Activated CD4-positive, CD25-positive, alpha-beta regulatory T cell (primary cell): Measurements from ENCODE around the gene PTPRH.
"Not testable (repeated sequence)": the region's sequence is repeated elsewhere in the genome, so short reads cannot be mapped to it uniquely, and the experiment has no call there.

Source experiments
- DNase-seq, 4 experiments: peaks; one replicate each; lab custom pipeline; 2025; lab: John Stamatoyannopoulos, UW

PTPRH gene

DNA sequence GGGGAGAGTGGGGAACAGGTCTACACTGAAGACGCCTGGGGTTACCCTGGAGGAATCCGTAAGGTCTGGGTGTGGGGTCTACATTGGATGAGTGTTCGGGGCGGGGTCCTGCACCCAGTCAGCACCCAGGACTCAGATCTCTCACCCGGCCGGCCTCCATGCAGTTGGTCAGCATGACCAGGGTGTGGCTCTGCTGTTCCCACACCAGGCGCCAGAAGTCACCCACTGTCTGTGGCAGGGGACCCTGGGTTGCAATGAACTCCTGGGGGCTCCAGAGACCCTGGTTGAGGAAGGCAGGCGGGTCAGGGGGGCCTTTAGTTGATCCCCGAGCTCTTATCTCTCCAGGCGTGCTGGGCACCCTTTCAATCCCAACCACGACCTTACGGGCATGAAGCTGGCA, 23.2 kb downstream of the PTPRH start:
- no peak for DNase-seq

GRCh38 chr19:55181740-55182139, 27.6 kb downstream of the PTPRH start:
- no peak for DNase-seq

DNA sequence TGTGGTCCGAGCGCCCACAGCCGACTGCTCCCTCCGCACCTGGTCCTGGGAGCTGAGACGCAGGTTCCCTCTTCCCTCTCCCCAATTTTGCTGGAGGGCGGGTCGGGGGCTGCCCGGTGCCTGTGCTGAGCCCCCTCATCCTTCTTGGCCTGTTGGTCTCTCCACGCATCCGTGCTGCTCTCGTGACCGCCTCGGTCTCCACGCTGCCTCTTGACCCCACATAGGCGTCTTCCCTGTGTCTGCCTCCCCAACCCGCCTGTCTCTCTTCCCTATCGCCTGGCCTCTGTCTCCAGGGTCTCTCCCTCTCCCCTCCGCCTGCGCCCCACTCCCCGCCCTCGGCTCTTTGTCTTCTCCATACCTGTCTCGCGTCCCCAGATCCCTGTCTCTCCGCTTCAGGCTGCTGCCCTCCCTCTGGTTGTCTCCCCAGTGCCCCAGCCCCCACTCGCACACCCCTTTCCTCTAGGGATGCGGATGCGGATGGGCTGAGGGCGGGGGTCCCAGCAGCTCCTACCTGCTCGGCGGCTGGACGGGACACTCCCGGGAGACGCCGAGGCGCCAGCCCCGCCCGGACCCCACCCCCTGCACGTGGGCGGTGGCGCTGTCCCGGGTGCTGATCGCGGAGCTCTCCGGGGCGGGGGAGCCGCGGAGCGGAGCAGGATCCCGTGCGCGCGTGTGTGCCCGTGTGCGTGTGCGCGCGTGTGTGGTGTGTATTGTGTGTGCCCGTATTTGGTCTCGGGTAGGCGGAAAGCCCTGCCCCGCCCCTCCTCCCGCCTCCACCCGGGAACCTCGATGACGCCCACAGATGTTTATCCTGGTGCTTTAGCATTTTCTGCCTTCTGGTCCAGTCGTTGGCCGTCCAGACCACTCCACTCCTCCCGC, 29.5 kb downstream of the PTPRH start, which contains the start of gene SYT5:
SYT5 (minus strand) TSS at position 684 of the 879 bp plus-strand sequence. CDS start 1,248 bp downstream, outside the sequence.
- DNase-seq = peak; percentile 32 to 42 (median 38)

GRCh38 chr19:55178781-55179599, 30.3 kb downstream of the PTPRH start:
- DNase-seq = peak; percentile 73 to 85 (median 78)

- DNase-seq = no peak
These were observed 33.2 kb downstream of the PTPRH start for GRCh38 chr19:55176076-55176475.

GRCh38 chr19:55175117-55175867, 34.0 kb downstream of the PTPRH start:
- DNase-seq = no peak

- DNase-seq = no peak
These were observed 34.7 kb downstream of the PTPRH start for GRCh38 chr19:55174425-55175116.

DNA sequence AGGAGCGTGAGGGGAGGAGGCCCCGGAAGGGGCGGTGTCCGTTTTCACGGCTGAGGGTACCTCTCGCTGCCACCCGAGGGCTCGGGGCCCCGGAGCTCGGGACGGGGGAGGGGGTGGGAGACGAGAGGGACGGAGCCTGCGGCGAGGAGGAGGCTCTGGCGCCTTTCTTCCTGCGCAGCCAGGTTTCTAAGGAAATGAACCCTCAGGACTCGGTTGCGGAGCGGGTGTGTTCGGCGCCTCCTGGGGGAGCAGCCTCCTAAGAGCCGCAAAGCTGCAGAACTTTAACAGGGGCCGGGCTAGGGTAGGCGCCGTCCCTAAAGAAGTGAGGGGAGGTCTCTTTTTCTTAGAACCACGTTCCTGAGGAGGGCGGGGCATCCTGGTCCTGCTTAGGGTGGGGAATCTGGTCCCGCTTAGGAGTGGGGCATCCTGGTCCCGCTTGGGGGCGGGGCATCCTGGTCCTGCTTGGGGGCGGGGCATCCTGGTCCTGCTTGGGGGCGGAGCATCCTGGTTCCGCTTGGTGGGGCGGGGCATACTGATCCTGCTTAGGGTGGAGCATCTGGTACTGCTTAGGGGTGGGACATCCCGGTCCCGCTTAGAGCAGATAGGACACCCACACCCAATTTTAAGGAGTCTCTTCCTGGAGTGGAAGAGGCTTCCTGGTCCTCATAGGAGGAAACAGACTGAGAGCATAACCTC, 35.4 kb downstream of the PTPRH start:
- no peak for DNase-seq

DNA sequence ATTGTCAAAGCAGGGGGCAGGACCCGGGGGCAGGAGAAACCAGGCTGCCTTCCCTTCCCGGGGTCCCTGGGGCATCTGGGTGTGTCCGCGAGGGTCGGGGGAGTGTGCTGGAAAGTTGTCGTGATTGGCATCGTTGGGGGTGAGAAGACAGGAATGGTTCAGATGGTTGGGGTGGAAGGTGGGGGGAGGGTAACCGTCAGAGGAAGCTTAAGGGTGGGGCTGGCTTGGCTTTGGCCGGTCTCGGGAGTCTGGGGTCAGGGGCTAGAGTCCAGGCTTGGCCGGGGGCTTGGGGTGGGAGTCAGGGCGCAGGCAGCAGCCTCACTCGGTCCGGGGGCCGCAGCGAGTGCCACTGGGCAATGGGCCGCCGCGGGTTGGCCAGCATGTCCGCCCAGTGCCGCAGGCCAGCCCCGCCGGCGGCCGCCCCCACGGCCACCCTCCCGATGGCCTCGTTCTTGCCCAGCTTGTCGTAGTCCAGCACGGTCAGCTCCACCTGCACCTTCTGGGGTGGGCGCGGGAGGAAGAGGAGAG, 36.1 kb downstream of the PTPRH start:
- DNase-seq = no peak

DNA sequence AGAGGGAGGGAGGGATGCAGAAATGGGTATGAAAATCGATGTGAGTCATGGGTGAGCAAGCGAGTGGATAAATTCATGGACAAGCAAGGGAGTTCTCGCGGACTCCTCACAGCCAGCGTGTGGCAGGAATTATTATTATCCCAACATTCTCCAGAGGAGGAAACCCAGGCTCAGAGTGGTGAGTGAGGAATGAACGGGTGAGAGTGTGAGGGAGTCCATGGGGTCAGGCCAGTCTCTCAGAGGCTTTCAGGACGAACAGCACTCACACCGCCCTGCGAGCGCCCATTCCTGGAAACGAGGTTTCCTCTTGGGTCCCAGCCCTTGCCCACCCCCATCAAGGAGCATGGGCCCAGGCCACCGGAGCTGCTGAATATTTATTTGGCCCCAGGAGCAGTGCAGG, 36.6 kb downstream of the PTPRH start:
- no peak for DNase-seq

- not testable (repeated sequence) for DNase-seq
These were observed 37.0 kb downstream of the PTPRH start for GRCh38 chr19:55172318-55172717.

- DNase-seq = no peak
These were observed 37.9 kb downstream of the PTPRH start for GRCh38 chr19:55171440-55171839.

DNA sequence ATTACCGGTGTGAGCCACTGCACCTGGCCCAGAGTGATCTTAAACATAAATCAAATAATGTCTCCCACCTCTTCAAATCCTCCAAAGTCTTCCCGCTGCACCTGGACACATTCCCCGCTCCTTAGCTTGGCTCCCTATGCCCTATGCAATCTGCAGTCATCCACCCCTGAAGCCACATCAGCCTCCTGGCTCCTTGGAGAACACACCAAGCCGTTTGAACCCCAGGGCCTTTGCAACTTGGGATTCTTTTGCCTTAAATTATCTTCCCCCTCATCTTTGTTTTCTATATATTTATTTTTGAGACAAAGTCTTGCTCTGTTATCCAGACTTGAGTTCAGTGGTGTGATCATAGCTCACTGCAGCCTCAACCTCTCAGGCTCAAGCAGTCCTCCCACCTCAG, 40.2 kb downstream of the PTPRH start:
- no peak for DNase-seq

DNA sequence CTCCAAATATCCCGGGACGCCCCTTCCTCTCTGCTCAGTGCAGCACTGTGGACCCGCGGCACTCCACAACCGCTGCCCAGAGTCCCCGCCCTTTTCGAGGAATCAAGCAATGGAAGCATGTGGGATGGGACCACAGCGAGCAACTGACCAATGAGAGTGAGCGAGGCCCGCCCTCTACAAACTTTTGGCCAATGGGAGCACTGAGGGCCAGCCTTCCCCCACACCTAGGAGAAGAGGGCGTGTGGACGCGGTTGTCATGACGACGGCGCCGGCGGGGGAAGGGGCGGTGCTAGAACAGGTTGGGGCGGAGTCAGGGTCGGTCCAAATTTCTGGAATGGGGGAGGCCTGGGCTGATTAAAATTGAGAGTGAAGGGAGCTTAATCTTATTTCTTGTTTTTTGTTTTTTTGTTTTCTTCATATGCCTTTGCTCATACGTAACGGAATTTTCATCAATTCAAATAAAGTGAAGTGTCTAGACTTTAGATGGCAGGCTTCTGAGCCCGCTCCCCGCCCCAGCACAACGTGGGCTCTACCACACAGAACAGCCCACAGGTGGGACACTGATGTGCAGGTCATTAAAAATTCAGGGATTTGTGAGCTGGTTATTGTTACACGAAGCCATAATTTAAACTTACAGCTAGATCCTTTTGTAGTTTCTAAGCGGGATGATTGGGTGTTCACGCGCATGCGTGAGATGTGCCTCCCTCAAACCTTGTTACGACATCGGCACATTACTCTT, 42.6 kb downstream of the PTPRH start, which contains the start of gene DNAAF3:
DNAAF3 (minus strand) TSS at position 84 of the 739 bp plus-strand sequence. CDS start 200 bp downstream, outside the sequence.
- DNase-seq = peak in 1 of 4 experiments; percentile 38

GRCh38 chr19:55165952-55166529, 43.3 kb downstream of the PTPRH start:
- no peak for DNase-seq

DNA sequence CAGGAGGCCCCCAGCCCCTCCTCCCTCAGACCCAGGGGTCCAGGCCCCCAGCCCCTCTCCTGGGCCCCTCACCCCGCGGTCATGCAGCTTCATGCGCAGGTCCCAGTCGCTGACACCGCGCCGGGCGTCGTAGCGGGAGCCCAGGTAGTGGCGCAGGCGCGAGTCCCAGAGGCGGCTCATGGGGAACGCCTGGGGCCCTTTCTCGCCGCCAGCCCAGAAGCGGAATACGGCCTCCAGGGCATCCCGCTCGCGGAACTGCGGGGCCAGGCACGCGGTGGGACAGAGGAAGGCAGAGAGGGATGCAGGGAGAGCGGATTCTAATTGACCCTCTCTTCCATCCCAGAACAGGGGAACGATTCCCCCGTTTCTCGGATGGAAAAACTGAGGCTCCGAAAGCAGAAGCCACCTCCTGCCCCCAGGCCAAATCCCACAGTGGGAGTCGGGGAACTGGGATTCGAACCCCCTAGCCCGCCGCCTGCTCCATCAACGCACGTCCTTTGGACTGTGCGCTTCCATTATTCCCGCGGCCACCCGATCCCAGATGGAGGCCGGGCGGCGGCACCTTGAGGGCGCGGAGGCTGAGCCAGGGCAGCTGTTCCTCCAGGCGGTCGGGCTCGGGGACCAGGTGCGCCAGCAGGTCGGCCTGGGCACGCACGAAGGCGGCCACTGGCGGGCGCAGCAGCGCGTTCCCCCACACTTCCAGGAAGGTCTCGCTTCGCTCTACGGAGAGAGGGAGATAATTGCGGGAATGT, 47.6 kb downstream of the PTPRH start:
- no peak for DNase-seq

GRCh38 chr19:55160986-55161365, 48.3 kb downstream of the PTPRH start:
- no peak for DNase-seq

DNA sequence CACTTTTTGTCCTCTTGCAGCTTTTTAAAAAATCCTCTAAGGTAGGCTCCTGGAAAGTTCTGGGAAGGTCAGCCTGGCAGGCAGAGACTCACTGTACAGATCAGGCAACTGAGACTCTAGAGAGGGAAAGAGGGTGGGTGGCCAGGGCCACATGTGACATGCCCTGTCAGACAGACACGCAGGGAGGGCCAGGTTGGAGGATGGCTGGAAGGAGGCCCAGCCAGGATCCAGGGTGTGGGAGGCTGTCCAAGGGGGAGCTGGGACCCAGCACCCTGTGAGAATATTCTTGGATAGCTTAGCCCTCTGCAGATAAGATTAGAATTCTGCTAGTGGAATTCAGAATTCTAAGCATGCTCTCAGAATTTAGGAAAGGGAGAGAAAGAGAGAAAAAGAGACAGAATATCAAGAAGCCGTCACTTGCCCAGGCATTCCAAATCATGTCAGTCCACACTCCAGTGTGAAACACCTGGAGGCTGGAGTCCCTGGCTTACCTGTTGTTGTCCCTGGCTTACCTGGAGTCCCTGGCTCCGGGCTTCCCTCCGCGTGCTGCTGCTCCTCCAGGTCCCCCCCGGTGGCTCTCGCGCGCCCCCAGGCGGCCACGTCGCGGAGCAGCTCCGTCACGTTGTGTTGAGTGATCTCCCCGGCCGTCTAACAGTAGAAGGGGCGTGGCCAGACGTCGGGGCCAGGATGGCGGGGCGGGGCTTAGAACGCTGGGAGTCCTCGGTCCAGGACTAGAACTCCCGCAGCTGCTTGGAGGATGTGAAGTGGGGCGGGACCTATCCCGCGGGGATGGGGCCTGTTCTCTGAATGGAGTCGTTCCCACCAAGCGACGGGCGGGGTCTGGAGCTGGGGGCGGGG, 48.9 kb downstream of the PTPRH start:
- peak; percentile 56 to 71 (median 68) for DNase-seq
